GM21526 (cell line): ENCODE results near the gene SSBP2.
"Not testable (repeated sequence)": the region's sequence is repeated elsewhere in the genome, so short reads cannot be mapped to it uniquely, and the experiment has no call there.

Experiments used
- ATAC-seq: cut with Tn5 transposase; IDR thresholded peaks from one replicate; pipeline ENCODE4 v1.9.1; 2021; ENCODE audit warnings: moderate library complexity; ENCODE audit not compliant: unreplicated experiment, low FRiP score

The SSBP2 gene

DNA sequence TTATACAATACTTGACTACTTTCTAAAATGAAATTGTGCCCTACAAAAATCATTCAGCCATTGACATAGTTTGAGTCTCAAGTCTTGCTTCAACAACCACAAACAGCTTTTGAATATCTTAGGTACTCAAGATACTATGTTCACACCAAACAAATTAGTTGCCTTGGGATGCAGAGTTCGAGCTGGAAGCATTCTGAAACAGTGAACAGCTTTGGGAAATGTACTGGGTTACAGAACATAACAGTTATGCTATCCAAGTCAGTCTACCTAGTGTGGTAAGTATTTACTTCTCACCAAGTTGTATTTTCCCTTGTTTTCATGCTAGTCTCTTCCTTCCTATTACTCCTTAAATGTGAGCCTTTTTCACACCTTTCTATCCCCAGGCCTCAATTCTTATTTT lies 143.2 kb downstream of the SSBP2 start:
- ATAC-seq, result no peak

DNA sequence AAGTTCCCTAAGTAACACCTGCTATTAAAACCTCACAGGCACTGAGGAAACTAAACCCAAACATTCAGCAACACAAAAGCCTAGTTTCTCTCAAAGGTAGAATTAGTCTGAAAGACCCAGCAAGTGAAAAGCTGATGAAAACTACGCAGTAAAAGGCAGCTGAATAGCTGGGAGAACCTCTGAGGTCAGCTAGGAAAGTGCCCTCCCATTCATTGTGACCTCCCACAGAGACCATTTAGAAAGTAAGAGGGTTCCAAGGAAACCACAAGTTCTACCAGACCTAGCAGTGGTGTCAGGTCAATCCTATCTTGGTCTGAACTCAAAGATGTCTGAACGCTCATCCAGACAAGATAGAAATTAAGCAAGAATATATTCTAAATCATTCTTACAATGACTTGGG lies 144.7 kb downstream of the SSBP2 start:
- ATAC-seq, result no peak

DNA sequence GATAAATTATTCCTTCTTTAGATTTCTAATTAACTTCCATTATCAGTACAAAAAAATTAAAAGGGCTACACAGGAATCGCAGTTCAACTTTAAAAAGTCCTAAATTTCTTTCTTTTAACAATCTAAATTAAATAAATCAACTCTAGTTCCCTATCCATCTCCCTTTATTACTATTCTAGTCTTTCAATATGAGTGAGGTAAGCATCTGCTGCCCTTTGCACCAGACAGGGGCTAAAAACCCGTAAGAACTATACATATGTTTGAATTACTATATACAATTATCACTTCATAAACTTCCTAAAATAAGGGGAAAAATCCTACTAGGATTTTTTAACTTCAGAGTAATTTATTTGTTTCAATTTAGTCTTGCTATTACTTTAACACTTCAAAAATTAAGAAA lies 145.6 kb downstream of the SSBP2 start:
- no peak for ATAC-seq

DNA sequence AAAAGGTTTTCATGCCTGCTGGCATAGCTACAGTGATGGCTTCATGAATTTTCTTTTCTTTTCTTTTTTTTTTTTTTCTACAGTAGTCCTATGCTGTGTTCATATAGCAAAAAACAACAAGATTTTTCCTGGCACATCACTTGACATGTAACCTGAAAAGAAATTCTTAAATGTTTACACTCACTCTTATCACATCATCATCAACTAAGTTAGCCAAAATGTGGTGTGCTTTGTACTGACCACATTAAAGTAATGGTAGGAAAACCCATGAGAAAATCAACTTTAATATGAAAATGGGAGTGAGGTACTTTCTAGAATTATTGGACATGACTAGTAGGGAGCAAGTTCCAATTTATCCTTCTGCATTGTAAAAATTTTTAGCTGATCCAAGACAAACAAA lies 146.7 kb downstream of the SSBP2 start:
- no peak for ATAC-seq

DNA sequence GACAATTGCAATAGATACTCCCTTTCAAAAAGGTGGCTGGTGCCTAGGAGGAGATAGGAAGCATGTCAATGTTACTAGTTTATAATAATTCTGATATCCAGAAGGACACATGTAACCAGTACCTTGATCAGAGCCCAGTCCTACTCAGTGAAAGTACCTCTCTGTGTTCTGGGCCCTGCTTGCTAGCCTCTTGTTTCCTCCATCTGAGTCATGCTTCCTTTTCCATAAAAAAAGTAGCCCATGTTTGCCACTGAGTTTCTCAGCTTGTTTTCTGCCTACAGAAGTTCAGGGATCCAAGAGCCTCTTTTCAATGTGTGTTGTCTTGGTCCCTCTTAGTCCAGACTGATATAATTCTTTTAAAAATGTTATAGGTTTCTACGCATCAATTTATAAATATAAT lies 149.0 kb downstream of the SSBP2 start:
- no peak for ATAC-seq

DNA sequence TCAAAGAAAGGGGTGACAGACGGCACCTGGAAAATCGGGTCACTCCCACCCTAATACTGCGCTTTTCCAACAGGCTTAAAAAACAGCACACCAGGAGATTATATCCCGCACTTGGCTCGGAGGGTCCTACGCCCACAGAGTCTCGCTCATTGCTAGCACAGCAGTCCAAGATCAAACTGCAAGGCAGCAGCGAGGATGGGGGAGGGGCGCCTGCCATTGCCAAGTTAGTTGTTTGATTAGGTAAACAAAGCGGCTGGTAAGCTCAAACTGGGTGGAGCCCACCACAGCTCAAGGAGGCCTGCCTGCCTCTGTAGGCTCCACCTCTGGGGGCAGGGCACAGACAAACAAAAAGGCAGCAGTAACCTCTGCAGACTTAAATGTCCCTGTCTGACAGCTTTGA lies 158.8 kb downstream of the SSBP2 start:
- not testable (repeated sequence) for ATAC-seq

DNA sequence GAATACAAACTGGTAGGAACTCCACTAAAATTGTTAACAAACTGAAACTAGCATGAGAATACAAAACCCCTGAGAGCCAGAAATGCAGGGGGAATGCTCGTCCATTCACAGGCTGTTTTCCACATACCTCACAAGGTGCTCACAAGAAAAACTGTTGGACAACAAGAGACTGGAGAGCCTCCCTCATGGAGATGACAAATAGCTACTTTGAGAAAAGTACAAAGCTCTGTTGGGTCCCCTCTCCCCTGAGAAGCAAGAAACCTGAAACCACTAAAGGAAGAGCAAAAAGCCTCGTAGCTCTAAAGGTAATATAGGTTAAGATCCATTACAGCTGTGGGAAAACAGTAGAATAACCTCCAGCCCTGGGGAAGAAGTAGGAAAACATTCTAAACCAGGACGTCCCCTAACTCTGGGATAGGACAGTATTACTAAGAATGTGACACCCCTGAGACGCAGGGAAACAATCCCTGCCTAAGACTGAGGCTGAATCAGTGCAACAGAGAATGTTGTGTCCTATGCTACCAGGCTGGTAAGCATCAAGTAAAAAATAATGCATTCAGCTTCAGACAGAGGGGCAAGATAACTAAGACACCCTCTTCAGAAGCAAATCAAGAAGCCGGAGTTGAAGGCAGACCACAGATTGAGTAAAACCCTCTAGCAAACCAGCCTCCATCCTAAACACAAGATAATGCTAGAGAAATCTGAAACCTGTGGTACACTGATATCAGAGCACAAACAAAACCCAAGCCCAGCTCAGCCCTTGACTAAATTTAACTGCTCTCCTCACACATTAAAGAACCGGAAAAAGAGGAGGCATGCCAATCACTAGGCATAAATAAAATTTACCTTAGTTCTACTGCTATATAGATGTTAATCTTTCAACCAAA lies 160.2 kb downstream of the SSBP2 start:
- ATAC-seq, result no peak

DNA sequence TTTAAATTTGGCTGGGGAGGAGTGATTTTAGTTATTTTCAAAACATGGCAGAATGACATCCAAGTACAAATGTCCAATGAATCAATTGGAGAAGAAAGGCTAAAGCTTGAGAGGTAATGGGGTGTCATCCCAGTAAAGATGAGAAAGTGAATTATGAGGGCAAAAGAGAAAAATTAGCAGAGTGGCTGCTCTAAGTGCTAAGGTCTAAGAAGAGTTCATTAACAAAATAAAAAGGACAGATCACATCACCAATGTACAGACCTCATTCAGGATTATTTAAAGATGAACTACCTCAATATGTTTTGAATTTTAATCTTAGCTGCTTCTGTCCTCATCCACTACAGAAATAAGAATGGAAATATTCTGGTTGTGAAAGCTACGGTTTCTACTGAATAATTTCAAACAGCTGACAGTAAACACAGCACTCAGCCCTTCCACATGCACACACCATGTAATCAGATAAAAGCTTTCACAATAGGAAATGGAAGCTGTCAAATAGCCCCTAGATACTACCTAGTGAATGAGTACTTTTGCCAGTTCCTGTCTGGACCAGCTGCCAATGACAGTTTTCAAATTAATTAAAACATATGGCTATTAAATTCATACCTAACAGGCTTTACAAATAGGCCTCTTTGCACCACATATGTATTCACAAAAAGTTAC lies 171.5 kb downstream of the SSBP2 start:
- ATAC-seq, result no peak

DNA sequence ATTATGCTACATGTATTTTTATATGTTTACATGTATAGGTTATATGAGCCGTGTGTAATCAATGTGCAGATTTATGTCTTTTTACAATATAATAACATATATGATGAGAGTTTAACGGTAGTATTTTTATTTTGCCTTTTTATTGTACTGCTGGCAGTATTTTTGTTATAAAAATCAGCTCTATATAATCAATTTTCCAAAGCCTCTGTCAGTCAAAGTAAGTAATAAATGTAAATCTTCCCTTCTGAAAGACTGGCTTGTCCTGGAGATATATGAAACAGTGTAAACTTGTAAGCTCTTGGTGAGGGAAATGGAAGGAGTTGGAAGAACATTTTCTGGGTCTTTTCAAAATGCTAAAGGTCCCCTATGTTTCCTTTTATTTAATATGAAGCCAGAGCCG lies 173.8 kb downstream of the SSBP2 start:
- ATAC-seq, result no peak

DNA sequence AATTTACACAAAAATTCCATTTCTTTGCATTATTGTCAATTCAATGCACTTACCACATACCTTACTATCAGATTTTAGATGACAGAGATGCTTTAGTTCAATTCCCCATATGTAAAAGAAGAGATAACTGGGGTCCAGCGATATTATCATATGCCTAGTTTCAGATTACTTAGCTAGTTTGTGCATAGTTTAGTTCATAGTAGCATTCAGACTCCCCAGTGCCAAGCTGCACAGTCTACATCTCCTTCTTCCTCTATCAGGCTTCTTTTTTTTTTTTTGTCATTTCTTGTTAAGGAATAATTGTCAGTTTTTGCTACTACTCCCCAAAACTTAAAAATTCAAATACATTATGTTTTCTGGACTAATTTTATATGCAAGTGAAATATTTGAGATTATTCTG lies 175.0 kb downstream of the SSBP2 start:
- ATAC-seq, result no peak

DNA sequence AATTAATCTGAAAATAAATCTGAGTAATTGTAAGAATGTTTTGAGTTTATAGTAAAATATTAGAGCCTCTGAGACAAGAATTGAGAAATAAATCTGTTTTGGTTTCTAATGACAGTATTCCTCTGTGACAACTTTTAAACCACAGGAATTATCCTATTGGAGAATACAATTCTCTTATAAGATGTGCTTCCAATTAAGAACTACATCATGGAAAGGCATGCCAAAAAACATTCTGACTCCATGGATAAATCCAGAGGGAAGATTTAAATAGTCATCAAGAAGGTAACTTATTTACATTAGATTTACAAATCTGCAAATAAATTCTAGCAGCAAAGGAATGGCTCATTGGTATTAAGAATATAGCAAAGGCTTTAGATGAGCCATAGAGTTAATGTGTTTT lies 178.7 kb downstream of the SSBP2 start:
- ATAC-seq, result no peak

DNA sequence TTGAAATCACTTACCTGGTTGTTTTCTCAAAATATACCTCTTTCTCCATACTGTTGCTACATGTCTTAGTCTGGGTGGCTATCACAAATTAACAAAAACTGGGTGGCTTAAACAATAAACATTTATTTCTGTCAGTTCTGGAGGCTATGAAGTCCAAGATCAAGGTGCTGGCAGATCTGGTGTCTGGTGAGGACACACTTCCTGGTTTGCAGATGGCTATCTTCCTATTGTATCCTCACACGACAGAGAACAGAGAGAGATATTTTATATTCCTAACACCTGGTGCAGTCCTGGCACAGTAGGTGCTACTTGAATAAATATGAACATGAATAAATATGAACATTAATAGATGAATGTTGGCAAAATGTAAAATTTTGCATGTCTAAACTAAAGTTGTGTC lies 192.7 kb downstream of the SSBP2 start:
- no peak for ATAC-seq

DNA sequence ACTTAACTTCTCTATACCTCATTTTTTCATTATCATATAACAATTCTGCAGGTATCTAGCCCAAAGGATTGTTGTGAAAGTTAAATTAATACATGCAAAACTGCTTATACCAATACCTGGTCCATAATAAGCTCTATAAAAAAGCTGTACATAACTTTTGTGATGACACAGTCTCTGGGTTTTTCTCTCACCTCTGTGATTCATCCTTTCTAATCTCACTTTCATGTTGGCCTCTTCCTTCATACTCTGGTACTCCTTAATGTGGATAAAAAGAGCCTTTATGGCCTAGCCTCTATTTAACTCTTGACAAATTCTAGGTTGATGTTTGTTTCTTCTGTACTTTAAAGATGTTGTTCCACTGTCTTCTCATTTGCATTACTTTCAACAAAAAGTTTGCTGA lies 194.1 kb downstream of the SSBP2 start:
- no peak for ATAC-seq

DNA sequence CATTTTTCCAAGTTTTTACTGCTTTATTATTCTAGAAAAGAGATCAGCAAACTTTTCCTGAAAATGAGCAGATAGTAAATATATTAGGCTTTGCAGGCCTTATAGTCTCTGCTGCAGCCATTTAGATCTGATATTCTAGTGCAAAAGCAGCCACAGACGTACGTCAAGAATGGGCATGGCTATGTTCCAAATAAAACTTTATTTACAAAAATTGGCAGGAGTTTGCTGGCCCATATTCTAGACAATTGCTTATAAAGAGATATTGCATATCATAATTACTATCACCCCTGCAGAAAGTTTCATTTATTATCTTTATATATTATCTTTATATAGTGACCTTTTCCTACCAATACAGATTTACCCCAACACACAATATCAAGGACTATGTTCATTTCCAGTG lies 195.0 kb downstream of the SSBP2 start:
- no peak for ATAC-seq

DNA sequence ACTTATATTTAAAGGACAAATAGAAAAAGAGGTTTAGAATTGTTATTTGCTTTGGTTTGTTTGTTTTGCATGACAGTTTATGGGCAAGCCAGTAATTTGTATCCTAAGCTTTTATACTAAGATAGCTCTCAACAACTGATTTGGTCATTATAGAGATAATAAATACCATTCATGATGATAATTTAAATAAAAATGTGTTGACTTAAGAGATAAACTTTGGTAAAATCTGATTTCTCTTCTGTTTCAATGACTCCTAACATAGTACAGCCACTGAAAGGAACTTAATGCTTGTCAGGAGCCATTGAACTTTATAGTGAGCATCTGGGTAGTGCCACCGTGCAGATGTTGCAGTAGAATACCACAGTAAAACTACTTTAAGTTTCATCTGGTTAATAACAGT lies 196.2 kb downstream of the SSBP2 start:
- no peak for ATAC-seq

DNA sequence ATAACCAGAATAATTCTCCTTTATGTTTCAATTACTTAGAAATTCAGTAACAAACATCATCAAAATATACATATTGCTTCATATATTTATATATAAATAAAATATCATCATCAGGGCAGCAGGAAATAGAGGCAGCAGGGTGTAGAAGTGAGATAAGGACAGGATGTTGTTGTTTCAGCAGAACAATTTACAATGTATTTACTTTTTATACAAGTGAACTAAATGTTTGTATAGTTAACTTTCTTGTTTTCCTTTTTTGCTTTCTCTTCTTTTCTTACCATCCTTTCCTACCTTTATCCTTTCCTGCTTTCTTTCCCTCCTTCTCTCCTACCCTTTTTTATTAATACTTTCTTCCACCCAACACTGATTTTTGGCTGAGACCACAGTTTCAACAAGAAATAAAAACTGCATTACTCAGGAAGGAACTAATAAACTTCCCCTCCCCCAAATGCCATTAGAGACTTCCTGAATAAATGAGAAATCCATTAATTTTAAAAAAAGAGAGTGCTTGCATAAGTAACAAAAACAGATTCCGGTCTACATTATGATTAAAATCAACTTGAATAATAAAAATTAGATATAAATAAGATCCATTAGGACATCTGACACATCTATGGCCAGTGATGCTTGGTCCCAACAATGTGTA lies 197.2 kb downstream of the SSBP2 start:
- ATAC-seq, result no peak

DNA sequence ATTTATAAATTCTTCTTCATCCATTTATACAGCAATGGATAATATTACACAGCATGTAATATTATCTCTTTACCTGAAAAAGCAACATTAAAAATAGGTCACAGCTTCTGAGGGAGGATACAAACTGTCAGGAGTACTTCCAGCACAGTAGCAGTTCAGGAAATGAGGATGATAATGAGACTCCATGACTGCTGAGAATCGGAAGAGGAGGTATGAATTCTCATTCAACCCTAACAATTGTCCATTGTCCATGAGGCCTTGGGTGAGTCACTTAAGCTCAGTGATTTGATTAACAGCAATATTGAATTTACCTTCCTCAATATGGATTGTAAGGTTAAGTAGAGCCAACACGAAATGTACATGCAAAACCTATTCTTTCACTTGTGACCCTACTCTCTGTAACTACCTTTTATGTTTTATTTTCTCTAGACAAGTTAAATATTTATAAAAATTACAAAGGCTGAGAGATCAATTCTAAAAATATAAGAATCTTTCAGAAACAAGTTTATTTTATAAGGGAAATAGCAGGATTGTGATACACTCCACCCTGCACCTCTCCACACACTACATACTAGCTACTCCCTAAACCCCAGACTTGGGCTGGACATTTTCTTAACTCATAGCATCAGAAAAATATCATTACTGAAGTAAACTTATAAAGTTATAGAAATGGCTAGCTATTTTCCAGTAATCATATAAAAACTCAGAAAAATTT lies 197.9 kb downstream of the SSBP2 start:
- no peak for ATAC-seq

DNA sequence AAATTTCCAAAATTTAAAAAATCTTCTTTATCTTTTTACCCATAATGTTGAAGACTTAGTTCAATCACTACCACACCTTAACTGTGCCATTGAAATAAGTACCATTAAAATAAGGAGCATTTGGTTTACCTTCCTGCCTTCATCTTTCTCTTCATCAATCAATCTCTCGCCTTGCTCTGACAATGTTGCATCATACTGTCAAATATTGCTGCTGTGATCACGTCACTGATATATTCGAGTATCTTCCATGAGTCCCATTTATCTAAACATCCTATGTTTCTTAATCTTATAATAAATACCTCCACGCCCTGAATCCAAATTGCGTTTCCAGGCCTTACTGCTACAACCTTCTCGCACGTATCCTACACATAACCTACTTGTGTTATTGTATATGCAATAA lies 201.8 kb downstream of the SSBP2 start:
- ATAC-seq, result no peak

DNA sequence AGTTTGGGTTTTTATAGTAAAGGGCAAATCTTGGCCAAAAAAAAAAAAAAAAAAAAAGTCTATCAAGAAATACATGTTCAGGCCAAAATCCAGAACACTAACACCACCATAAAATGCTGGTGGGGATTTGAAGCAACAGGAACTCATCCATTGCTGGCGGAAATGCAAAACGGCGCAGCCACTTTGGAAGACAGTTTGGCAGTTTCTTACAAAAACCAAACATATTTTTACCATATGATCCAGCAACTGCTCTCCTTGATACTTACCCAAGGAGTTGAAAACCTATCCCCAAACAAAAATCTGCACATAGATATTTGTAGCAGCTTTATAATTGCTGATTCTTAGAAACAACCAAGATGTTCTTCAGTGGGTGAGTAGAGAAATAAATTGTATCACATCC lies 203.9 kb downstream of the SSBP2 start:
- ATAC-seq, result no peak

DNA sequence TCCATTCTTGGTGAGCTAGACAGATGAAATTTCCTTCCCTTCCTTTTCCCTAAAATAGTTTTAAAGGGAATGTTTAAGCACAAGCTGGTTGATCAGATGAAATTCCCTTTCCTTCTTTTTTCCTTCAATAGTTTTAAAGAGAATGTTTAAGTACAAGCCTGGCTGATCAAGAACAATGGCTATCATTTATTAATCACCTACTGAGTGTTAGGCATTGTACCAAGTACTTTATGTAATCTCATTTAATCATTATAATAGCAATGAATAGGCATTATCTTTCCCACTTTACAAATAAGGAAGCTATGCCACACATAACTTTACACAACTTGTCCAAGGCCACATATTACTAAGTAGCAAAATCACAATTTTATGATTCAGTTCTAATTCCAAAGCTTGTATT lies 205.0 kb downstream of the SSBP2 start:
- no peak for ATAC-seq

DNA sequence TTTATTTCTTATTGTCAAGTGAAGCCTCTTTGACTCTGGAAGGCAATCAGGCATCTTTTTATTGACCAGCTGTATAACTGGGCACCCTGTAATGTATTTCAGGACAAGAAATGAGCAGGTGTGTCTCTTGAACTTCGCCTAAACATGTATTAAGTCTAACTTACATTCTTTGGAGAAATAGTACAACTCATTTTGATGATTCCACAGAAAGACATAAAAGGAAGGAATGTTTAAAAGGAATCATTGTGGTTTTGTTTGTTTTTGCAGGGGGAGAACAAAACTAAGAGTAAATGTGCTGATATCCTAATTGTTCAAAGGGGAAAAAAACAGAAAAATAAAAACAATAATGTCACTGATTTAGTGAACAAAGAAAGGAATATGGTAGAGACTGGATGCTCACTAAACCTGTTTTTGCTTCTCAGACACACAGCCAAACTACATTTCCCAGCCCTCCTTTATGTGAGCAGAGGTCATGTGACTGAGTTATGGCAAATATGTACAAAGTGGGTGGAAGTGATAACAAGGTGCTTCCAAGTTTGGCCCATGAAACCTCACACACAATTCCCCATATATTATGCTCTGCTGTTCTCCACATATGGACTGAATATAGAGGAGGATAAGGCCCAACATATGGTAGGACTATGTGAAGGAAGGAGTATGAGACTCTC lies 206.4 kb downstream of the SSBP2 start:
- ATAC-seq, result no peak
